ENCODE data around the gene MMP23B. TPM values are rescaled to one million over a fixed set of nuclear protein-coding genes. Genes with fewer than 3 reads are reported as not detected.
"Not testable (repeated sequence)": the region's sequence is repeated elsewhere in the genome, so short reads cannot be mapped to it uniquely, and the experiment has no call there.

MMP23B gene
- total RNA-seq, 2 experiments from 2014 or later = 0.64 to 0.99 TPM

- Mint-ChIP-seq H3K27ac (no peak overlapping the region), H3K9me3 (no peaks in the 10 kb centered on the region), H3K27me3 (ENCODE audit: low read depth) (no peaks in the 10 kb centered on the region), H3K4me3 (no peak overlapping the region), H3K4me1 (ENCODE audit: low read depth) (peaks cover 2% of the 10 kb centered on the region), H3K36me3 (ENCODE audit: low read depth) (peaks cover 4% of the 10 kb centered on the region)
- intact Hi-C loops (cut with micrococcal nuclease) = no loop called here
- CTCF ChIA-PET = no interaction called here
- DNase-seq = no peak
Measured at GRCh38 chr1:1672181-1672965, 40.4 kb downstream of the MMP23B start.

- peaks cover 22% of the 10 kb centered on the region for H3K4me1 Mint-ChIP-seq (ENCODE audit: low read depth)
- H3K9me3 Mint-ChIP-seq; DNase-seq; CTCF ChIA-PET; intact Hi-C loops (cut with micrococcal nuclease); H3K27ac Mint-ChIP-seq; H3K4me3 Mint-ChIP-seq; H3K27me3 Mint-ChIP-seq (ENCODE audit: low read depth); H3K36me3 Mint-ChIP-seq (ENCODE audit: low read depth): not testable (repeated sequence)
Measured at GRCh38 chr1:1674806-1675205, 42.8 kb downstream of the MMP23B start.

GRCh38 chr1:1675218-1675617, 43.2 kb downstream of the MMP23B start:
- H3K9me3 Mint-ChIP-seq; DNase-seq; H3K27ac Mint-ChIP-seq; H3K27me3 Mint-ChIP-seq (ENCODE audit: low read depth); CTCF ChIA-PET; H3K4me3 Mint-ChIP-seq; intact Hi-C loops (cut with micrococcal nuclease); H3K36me3 Mint-ChIP-seq (ENCODE audit: low read depth): not testable (repeated sequence)
- peaks cover 22% of the 10 kb centered on the region for H3K4me1 Mint-ChIP-seq (ENCODE audit: low read depth)

- H3K27ac Mint-ChIP-seq; CTCF ChIA-PET; H3K9me3 Mint-ChIP-seq; DNase-seq; H3K36me3 Mint-ChIP-seq (ENCODE audit: low read depth); H3K4me3 Mint-ChIP-seq; H3K27me3 Mint-ChIP-seq (ENCODE audit: low read depth); intact Hi-C loops (cut with micrococcal nuclease): not testable (repeated sequence)
- H3K4me1 Mint-ChIP-seq (ENCODE audit: low read depth) = peaks cover 22% of the 10 kb centered on the region
Measured at GRCh38 chr1:1676087-1676486, 44.1 kb downstream of the MMP23B start.

GRCh38 chr1:1677718-1678580, 46.0 kb downstream of the MMP23B start:
- Mint-ChIP-seq H3K9me3 (no peaks in the 10 kb centered on the region), H3K36me3 (ENCODE audit: low read depth) (peaks cover 2% of the 10 kb centered on the region)
- intact Hi-C loops (cut with micrococcal nuclease) = no loop called here

GRCh38 chr1:1678581-1679380, 46.8 kb downstream of the MMP23B start:
- no peaks in the 10 kb centered on the region for H3K27me3 Mint-ChIP-seq (ENCODE audit: low read depth)
- CTCF ChIA-PET = interaction anchor here (1.1 to 1.3 kb wide), 2 partner anchors 13 to 65 kb away, joined by 3 to 9 read pairs; no protein-coding TSS in a partner anchor
- H3K36me3 Mint-ChIP-seq (ENCODE audit: low read depth) = peaks cover 2% of the 10 kb centered on the region
- peaks cover 23% of the 10 kb centered on the region for H3K4me1 Mint-ChIP-seq (ENCODE audit: low read depth)
- intact Hi-C loops (cut with micrococcal nuclease) = no loop called here
- no peaks in the 10 kb centered on the region for H3K9me3 Mint-ChIP-seq
- peak overlapping the region; percentile 82 for H3K4me3 Mint-ChIP-seq
- H3K27ac Mint-ChIP-seq = peak overlapping the region; percentile 92
- peak; percentile 65 for DNase-seq

More at GRCh38 chr1:1677718-1678580, 46.0 kb downstream of the MMP23B start:
- DNase-seq = peak; percentile 62
- peaks cover 22% of the 10 kb centered on the region for H3K4me1 Mint-ChIP-seq (ENCODE audit: low read depth)
- CTCF ChIA-PET = interaction anchor here (0.6 to 1.3 kb wide), 3 partner anchors 12 to 217 kb away, joined by 3 to 9 read pairs (median 3); no protein-coding TSS in a partner anchor
- H3K27me3 Mint-ChIP-seq (ENCODE audit: low read depth) = no peaks in the 10 kb centered on the region
- peak overlapping the region; percentile 92 for H3K27ac Mint-ChIP-seq
- peak overlapping the region; percentile 82 for H3K4me3 Mint-ChIP-seq

GRCh38 chr1:1680031-1680911, 48.3 kb downstream of the MMP23B start:
- no peaks in the 10 kb centered on the region for H3K27me3 Mint-ChIP-seq (ENCODE audit: low read depth)
- intact Hi-C loops (cut with micrococcal nuclease) = no loop called here
- no peaks in the 10 kb centered on the region for H3K9me3 Mint-ChIP-seq
- DNase-seq = no peak
- H3K27ac Mint-ChIP-seq = no peak overlapping the region
- CTCF ChIA-PET = no interaction called here
- peaks cover 24% of the 10 kb centered on the region for H3K4me1 Mint-ChIP-seq (ENCODE audit: low read depth)
- H3K4me3 Mint-ChIP-seq = no peak overlapping the region
- no peaks in the 10 kb centered on the region for H3K36me3 Mint-ChIP-seq (ENCODE audit: low read depth)

- intact Hi-C loops (cut with micrococcal nuclease) = no loop called here
- CTCF ChIA-PET = no interaction called here
Measured at GRCh38 chr1:1680912-1681273, 48.9 kb downstream of the MMP23B start.

GRCh38 chr1:1683104-1683905, 51.3 kb downstream of the MMP23B start:
- no peaks in the 10 kb centered on the region for H3K9me3 Mint-ChIP-seq
- H3K27ac Mint-ChIP-seq = no peak overlapping the region
- intact Hi-C loops (cut with micrococcal nuclease) = no loop called here
- DNase-seq = no peak
- H3K4me3 Mint-ChIP-seq = no peak overlapping the region
- H3K36me3 Mint-ChIP-seq (ENCODE audit: low read depth) = no peaks in the 10 kb centered on the region
- CTCF ChIA-PET = no interaction called here
- H3K4me1 Mint-ChIP-seq (ENCODE audit: low read depth) = peaks cover 30% of the 10 kb centered on the region
- no peaks in the 10 kb centered on the region for H3K27me3 Mint-ChIP-seq (ENCODE audit: low read depth)

More at GRCh38 chr1:1680912-1681273, 48.9 kb downstream of the MMP23B start:
- H3K4me3 Mint-ChIP-seq = no peak overlapping the region
- no peaks in the 10 kb centered on the region for H3K27me3 Mint-ChIP-seq (ENCODE audit: low read depth)
- H3K4me1 Mint-ChIP-seq (ENCODE audit: low read depth) = peaks cover 26% of the 10 kb centered on the region
- no peak for DNase-seq
- H3K27ac Mint-ChIP-seq = no peak overlapping the region
- no peaks in the 10 kb centered on the region for H3K9me3 Mint-ChIP-seq
- H3K36me3 Mint-ChIP-seq (ENCODE audit: low read depth) = no peaks in the 10 kb centered on the region
